NCI-H1417 (cell line): ENCODE results near the gene VCY1B.
"Not testable (repeated sequence)": the region's sequence is repeated elsewhere in the genome, so short reads cannot be mapped to it uniquely, and the experiment has no call there.

ENCODE experiments used
- DNase-seq, 3 experiments: peaks; one replicate each; lab custom pipeline; 2025; lab: John Stamatoyannopoulos, UW

Gene VCY1B

DNA sequence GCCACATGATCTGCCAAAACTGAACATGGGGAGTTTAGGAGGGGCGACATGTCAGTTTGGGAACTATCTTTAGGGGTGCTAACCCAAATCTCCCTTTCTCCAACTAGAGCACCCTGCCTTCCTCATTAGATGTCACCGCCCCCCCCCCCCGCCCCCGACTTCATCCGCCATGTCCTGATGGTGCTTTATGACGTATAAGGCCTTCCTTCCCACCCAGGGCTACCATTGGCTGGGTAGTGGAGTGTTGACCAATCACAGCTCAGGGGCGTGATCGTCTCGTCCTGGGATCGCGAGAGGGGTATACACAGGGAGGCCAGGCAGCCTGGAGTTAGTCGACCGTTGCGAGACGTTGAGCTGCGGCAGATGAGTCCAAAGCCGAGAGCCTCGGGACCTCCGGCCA lies at the start of gene VCY1B:
VCY1B (plus strand) TSS at position 301 of the 400 bp plus-strand sequence; CDS start at position 364, 63 bp downstream.
- DNase-seq, result not testable (repeated sequence)

GRCh38 chrY:14011916-14012315 lies 44.1 kb upstream of the VCY1B start:
- DNase-seq, result not testable (repeated sequence)

GRCh38 chrY:14030395-14030794 lies 25.6 kb upstream of the VCY1B start:
- DNase-seq, result not testable (repeated sequence)

DNA sequence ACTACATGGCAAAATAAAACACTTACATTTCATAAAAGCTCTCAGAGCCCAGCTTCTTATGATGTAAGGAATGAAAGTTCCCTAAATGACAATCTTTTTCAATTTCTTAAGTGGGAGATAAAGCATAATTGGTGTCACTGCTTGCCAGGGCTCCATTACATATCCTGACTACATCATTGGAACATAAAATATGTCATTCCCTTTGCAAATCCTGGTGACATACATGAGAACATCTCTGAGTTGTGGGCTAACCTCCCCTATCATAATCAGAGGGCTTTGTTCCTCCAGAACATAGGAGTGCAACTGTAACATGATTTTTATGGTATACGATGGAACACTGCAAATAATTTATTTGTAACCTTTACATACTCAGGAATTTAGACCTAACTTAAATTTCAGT lies 29.9 kb downstream of the VCY1B start:
- no peak for DNase-seq
